Spleen (tissue), 7 donors: ENCODE measurements around the gene MELTF.

Experiments
- CTCF ChIP-seq, 11 experiments: fragments of 200-600 bp in 7 of 11; fragments of 450-650 bp in 4 of 11; sonication (generic) in 4 of 11; IDR thresholded peaks in 8 of 11; conservative IDR thresholded peaks in 3 of 11; 1 replicate in 7 of 11; 2 replicates in 4 of 11; pipeline versions ENCODE4 v1.4.0 to v1.8.0; 2016 to 2021; ENCODE audit warnings: antibody characterized with exemption in 11 of 11, inconsistent platforms in 4 of 11, mild to moderate bottlenecking in 1 of 11
- POLR2A ChIP-seq, 3 donors: fragments of 450-650 bp; IDR thresholded peaks; one replicate each; pipeline ENCODE4 v1.5.1; 2017; ENCODE audit warnings: antibody characterized with exemption in 3 of 3, mild to moderate bottlenecking in 1 of 3
- POLR2AphosphoS5 ChIP-seq, 3 donors: sonication (generic); formaldehyde crosslinking; IDR thresholded peaks; one replicate each; pipeline ENCODE4 v1.5.1; 2017; ENCODE audit warnings: antibody characterized with exemption in 3 of 3
- donor health status: DM: no; HTN: no; CAD: no; lungs with moderate emphysema.
- donor health status: DM: no; HTN: no; CAD: no.
- donor health status: DM: no; HTN: no; CAD: no.

- TF ChIP-seq CTCF (IDR thresholded peaks at IDR 0.05 in 8 of 11, conservative IDR thresholded peaks at IDR 0.05 in 3 of 11) (no peak), POLR2AphosphoS5 (IDR thresholded peaks at IDR 0.05) (no peak), POLR2A (IDR thresholded peaks at IDR 0.05) (no peak)
These were observed 13.6 kb downstream of the MELTF start for GRCh38 chr3:197015790-197016736.
